Breast epithelium (tissue), 3 donors: Measurements from ENCODE around the gene QSOX2.

Source experiments
- CTCF ChIP-seq, 3 donors: fragments of 450-650 bp; IDR thresholded peaks; one replicate each; pipeline ENCODE4 v1.5.1; 2016 to 2017; ENCODE audit warnings: antibody characterized with exemption in 3 of 3, mild to moderate bottlenecking in 3 of 3, moderate library complexity in 3 of 3
- POLR2A ChIP-seq: fragments of 450-650 bp; IDR thresholded peaks from one replicate; pipeline ENCODE4 v1.6.1; 2016; ENCODE audit warnings: antibody characterized with exemption, mild to moderate bottlenecking, moderate library complexity
- POLR2AphosphoS5 ChIP-seq, 3 donors: sonication (generic); formaldehyde crosslinking; IDR thresholded peaks; one replicate each; pipeline ENCODE4 v1.6.1; 2017; ENCODE audit warnings: antibody characterized with exemption in 3 of 3

GRCh38 chr9:136199391-136200288, 46.0 kb downstream of the QSOX2 start:
- no peak for TF ChIP-seq CTCF (IDR thresholded peaks at IDR 0.05)
- TF ChIP-seq POLR2A = no peak
- TF ChIP-seq POLR2AphosphoS5 (IDR thresholded peaks at IDR 0.05) = no peak
